Fibroblast of skin of back (primary cell): ENCODE data around the gene ZNF81. TPM values are rescaled to one million over a fixed set of nuclear protein-coding genes. Genes with fewer than 3 reads are reported as not detected.
"Not testable (repeated sequence)": the region's sequence is repeated elsewhere in the genome, so short reads cannot be mapped to it uniquely, and the experiment has no call there.

Experiments used
- DNase-seq: peaks from one replicate; pipeline ENCODE4 v3.0.0-alpha.2; 2013
- polyA plus RNA-seq, 2 experiments: library from polyadenylated mRNA; unstranded; fragments of 120-200 nt; gene quantifications; one replicate each; pipeline ENCODE4 v1.2.1, GENCODE V29; 2013; ENCODE audit not compliant: insufficient read length in 2 of 2

Gene ZNF81
- 3.0 TPM for polyA plus RNA-seq (2013, experiment 1 of 2; ENCODE audit: insufficient read length)
- polyA plus RNA-seq (2013, experiment 2 of 2; ENCODE audit: insufficient read length), result 3.1 TPM

DNA sequence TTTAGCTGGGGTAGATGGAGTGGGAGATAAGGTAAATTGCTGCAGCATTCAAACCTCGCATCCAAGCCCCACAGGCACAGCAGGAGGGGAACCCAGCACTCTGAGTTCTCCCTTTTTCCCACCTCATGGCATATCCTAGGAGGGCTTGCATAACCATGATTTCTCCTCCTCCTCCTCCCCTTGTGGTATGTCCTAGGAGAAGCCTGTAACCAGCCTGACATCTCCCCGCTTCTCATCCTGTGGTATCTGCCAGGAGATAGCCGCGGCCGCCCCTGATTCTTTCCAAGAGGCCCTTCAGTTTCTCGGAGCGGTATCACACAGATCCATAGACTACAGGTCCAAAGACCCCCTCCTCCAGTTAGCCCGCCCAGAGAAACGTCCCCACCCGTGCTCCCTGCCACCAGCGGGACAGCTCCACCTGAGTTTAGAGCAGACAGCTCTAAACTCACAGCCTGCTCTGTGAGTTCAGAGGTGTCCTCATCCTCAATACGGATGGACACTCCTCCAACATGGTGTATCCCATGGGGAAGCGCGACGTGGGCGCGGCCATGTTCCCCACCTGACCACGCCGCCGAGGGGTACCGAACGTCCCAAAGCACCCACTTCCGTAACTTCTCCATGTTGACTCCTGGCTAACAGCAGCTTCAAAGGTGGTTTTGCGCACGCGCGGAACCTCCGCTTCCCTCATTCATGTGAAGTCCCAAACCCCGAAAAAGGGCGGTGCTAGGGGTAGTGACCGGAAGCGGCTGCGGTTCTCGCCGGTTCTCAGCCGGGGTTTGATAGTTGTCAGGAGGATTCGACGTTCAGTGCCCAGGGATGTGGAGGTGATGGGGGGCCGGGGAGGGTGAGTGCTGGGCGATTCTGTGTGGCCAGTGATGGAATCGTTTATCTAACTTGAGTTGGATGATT lies at the start of gene ZNF81:
Gene ZNF81, plus strand, starts transcription at position 739 of the 909 bp plus-strand sequence. CDS start 9,366 bp downstream, outside the sequence.
- peak; percentile 94 for DNase-seq

DNA sequence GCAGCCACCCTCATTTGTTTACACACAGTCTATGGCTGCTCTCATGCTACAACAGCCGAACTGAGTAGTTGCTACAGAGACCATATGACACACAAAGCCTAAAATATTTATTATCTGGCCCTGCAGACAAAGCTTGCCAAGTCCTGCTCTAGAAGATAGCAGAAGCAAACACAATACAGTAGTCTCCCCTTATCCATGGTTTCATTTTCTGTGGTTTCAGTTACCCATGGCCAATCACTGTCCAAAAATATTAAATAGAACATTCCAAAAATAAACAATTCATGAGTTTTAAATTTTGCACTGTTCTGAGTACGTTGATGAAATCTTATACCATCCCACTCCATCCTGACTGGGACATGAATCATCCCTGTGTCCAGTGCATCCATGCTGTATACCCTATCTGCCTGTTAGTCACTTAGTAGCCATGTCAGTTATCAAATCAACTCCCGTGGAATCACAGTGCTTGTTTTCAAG lies 40.2 kb upstream of the ZNF81 start:
- DNase-seq, result peak; percentile 42

GRCh38 chrX:47797084-47797483 lies 39.6 kb upstream of the ZNF81 start:
- no peak for DNase-seq

DNA sequence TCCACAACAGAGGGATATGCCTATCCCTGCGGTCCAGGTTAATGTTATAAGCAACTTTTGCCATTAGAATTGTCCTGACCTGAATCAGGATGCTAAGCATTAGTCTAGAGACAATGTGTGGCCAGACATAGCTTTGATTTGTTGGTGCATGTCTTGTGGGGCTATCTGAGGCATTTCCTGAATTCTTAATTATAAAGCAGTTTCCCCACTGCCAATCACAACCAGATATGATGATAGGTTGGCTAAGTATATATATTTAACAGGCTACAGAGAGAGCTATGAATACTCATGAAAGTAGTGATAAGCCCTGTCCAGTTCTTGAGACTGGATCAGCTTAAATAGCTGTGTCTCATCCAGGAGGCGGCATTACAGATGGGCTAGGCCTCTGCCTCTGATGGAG lies 37.8 kb upstream of the ZNF81 start:
- DNase-seq, result no peak

GRCh38 chrX:47802589-47802988 lies 34.1 kb upstream of the ZNF81 start:
- DNase-seq, result no peak

DNA sequence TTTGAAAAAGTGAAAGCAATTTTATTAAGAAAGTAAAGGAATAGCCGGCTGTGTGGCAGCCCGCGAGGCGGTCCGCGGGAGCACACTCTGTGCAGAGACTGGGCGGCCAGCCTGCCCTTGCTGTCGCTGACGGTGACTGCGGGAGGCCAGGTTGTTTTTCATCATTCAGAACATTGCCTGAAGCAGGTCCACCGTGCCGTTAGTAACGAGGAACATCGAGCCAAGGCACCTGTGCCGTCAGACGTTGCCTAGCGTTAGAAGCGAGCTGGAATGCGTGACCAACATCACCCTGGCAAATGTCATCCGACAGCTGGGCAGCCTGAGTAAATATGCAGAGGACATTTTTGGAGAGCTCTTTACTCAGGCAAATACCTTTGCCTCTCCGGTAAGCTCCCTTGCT lies 33.6 kb upstream of the ZNF81 start:
- DNase-seq, result not testable (repeated sequence)

DNA sequence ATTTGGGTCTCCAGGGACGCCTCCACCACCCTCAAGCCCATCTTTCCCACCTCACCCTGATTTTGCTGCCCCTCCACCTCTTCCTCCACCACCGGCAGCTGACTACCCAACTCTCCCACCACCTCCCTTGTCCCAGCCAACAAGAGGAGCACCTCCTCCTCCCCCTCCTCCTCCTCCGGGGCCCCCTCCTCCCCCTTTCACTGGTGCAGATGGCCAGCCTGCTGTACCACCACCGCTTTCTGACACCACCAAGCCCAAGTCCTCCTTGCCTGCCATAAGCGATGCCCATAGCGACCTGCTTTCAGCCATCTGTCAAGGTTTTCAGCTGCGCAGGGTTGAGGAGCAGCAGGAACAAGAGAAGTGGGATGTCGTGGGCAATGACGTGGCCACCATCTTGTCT lies 32.4 kb upstream of the ZNF81 start:
- no peak for DNase-seq

DNA sequence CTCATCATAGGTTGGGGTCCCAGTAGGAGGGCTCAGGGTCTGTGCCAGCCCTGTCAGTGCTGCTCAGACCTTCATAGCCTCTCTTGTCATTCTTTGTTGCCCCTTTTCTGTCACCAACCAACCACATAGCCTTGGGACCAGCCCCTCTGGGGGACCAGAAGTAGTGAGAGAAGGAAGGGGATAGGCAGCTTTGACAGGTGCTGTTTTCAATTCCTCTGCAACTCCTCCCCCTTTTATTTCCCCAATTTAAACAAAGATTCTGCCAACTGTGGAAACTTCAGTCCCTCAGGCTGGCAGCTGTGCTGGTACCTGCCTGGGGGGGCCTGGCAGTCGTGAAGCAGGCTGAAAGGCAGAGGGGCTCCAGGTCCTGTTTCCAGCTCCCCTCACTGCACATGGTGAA lies 30.9 kb upstream of the ZNF81 start:
- DNase-seq, result not testable (repeated sequence)

GRCh38 chrX:47806415-47807271 lies 30.1 kb upstream of the ZNF81 start:
- DNase-seq, result not testable (repeated sequence)

DNA sequence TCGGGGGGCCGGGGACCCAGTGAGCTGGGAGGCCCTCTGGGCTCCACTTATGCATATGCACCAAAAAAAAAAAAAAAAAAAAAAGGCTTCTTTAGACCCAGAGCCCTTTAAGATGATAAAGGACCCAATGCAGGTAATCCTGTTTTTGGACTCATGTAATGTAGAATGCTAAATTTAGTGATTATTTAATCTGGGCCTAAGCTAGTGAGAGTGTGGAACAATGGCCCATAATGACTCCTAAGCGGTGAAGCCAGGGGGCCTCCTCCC lies 29.5 kb upstream of the ZNF81 start:
- DNase-seq, result not testable (repeated sequence)

- no peak for DNase-seq
Measured at GRCh38 chrX:47807548-47807947, 29.2 kb upstream of the ZNF81 start.

- DNase-seq, result no peak
Measured at GRCh38 chrX:47808904-47809788, 27.6 kb upstream of the ZNF81 start.

- DNase-seq, result no peak
Measured at GRCh38 chrX:47814851-47815250, 21.9 kb upstream of the ZNF81 start.

DNA sequence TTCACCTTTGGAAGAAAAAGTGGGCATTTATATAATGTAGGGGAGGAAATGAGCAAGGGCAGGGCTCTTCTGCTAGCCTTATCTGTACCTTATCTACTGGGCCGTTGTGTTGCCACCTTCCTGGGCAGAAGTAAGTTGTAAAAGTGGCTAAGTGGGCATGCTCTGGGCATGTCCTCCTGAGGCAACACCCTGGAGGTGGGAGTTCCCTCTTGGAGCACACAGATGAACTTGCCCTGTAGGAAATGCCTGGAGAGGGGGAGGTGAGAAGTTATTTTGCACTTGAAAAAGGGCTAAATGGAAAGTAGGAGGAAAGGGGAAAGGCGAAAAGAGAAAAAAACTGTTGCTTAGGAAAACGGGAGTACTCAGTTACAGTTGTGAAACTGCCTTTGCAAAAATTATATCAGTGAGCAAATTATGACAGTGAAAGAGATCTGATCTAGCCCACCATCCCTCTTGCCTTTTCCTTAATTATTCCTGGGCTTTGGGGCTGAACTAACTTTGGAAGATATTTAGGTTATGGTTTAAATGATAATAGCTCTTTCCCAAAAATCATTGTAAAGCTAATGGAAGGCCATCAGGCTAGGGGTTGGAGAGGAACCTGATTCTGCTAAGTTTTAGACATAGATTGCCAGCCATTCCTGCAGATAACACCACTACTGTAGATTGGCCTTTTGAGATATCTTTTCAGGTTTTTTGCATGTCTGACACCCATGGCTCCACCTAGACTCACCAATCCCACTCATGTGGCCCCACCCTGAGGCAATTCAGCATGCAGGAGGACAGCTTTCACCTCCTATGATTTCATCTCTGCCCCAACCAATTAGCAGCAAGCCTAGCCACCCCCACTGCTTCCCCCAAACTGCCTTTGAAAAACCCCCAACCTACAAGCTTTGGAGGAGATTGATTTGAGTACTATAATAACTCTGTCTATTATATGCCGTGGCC lies 20.5 kb upstream of the ZNF81 start:
- DNase-seq, result no peak

GRCh38 chrX:47817421-47817820 lies 19.3 kb upstream of the ZNF81 start:
- no peak for DNase-seq

DNA sequence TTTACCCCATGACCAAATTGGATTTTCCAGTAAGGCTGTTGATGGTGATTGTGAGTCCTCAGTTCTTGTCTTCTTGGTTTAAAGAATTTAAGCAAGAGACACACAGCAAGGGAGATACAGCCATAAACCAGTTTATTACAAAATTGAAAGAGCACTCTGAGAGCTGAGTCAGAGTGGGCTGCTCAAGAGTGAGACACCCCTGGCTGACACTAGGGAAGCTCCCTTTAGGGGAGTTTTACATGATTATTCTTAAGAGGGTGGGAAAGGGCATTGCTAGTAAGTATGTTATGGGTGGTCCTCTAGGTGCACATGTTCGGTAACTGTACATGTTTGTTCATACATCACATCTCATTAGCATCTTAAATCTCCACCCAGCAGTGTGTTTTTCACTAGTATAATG lies 18.8 kb upstream of the ZNF81 start:
- DNase-seq, result no peak

GRCh38 chrX:47828984-47829383 lies 7.7 kb upstream of the ZNF81 start:
- no peak for DNase-seq

DNA sequence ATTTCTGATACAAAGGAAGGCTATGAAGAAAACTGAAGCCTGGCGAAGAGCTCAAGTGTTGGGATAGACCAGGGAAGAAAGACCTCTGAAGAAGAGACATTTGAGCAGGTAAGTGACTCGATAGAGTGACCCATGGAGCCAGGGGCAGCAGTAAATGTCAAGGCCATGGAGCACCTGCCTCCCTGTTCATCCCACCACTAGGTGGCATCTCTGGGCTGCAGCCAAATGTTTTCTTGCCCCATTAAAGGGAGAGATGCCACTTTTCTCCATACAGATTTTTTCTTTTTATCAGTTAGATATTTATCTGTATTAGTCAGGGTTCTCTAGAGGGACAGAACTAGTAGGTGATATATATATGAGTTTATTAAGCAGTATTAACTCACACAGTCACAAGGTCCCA lies 4.9 kb upstream of the ZNF81 start:
- DNase-seq, result peak; percentile 40

- no peak for DNase-seq
Measured at GRCh38 chrX:47838361-47838760, 1.7 kb downstream of the ZNF81 start.

DNA sequence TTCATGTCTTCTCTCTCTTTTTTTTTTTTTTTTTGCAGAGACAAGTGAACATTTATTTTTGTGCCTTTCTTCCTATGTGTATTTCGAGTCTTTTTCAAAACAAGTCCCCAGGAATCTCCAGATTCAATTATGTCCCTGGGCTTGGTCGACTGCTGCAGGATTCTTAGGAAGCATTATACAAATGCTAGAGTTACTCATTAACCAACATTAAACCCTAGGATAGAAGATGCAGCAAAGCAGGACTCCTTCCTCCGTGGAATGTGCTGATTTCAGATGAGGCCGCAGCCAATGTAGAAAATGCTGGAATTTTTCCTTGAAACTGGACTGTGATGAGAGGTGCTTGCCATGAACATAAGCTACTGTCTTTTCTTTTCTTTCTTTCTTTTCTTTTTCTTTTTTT lies 3.4 kb downstream of the ZNF81 start:
- no peak for DNase-seq

GRCh38 chrX:47843363-47843762 lies 6.7 kb downstream of the ZNF81 start:
- peak; percentile 12 for DNase-seq
